Small intestine (tissue), 7 donors: ENCODE data around the gene HECTD2. TPM values are rescaled to one million over a fixed set of nuclear protein-coding genes. Genes with fewer than 3 reads are reported as not detected.
"Not testable (repeated sequence)": the region's sequence is repeated elsewhere in the genome, so short reads cannot be mapped to it uniquely, and the experiment has no call there.

Source experiments
- DNase-seq, 2 donors: peaks; one replicate each; pipeline versions ENCODE4 v3.0.0 to v3.0.0-alpha.2; 2013
- FAIRE-seq: peaks from 2 replicates; lab custom pipeline; 2012; peaks lifted over from hg19 to GRCh38; lab: Jason Lieb, UNC
- H3K27ac ChIP-seq, 3 donors: one replicate each; pipeline ENCODE4 v1.5.1; 2013; ENCODE audit warnings: low read length in 2 of 3, mild to moderate bottlenecking in 2 of 3, control low read depth in 1 of 3, inconsistent platforms in 1 of 3, low read depth in 1 of 3, moderate library complexity in 1 of 3
- H3K27me3 ChIP-seq, 3 donors: one replicate each; pipeline ENCODE4 v1.6.1; 2013; ENCODE audit warnings: low read length in 3 of 3, inconsistent platforms in 1 of 3; ENCODE audit not compliant: control insufficient read depth in 3 of 3, insufficient read depth in 3 of 3
- H3K36me3 ChIP-seq, 3 donors: one replicate each; pipeline ENCODE4 v1.6.1; 2013; ENCODE audit warnings: low read length in 3 of 3, inconsistent platforms in 1 of 3, low read depth in 1 of 3, mild to moderate bottlenecking in 1 of 3, moderate library complexity in 1 of 3; ENCODE audit not compliant: control insufficient read depth in 3 of 3, insufficient read depth in 2 of 3
- H3K4me1 ChIP-seq, 3 donors: one replicate each; pipeline ENCODE4 v1.6.1; 2013; ENCODE audit warnings: low read length in 2 of 3, inconsistent platforms in 1 of 3, low read depth in 1 of 3, mild to moderate bottlenecking in 1 of 3, moderate library complexity in 1 of 3; ENCODE audit not compliant: control insufficient read depth in 3 of 3, insufficient read depth in 2 of 3
- H3K4me3 ChIP-seq, 3 donors: one replicate each; pipeline ENCODE4 v1.5.1; 2013; ENCODE audit warnings: low read length in 3 of 3, control low read depth in 1 of 3, inconsistent platforms in 1 of 3, low read depth in 1 of 3, mild to moderate bottlenecking in 1 of 3, moderate library complexity in 1 of 3
- H3K9me3 ChIP-seq, 2 donors: one replicate each; pipeline ENCODE4 v1.6.1; 2013; ENCODE audit warnings: low read depth in 1 of 2, low read length in 1 of 2; ENCODE audit not compliant: control insufficient read depth in 2 of 2, insufficient read depth in 1 of 2
- WGBS, 3 donors: extraction: QIAGEN DNeasy Blood & Tissue Kit; methylation state at CpG; one replicate each; pipeline ENCODE4 v1.1.7; 2013; 5-methylcytosine and 5-hydroxymethylcytosine counted together
- polyA plus RNA-seq, 4 donors: library from polyadenylated mRNA; stranded (reverse) in 3 of 4; unstranded in 1 of 4; fragments of 200-250 nt in 3 of 4; fragments of 120-200 nt in 1 of 4; gene quantifications; one replicate each; pipeline versions ENCODE4 v1.2.1 to v1.2.3, GENCODE V29; 2013
- donor health status: healthy with polysubstance abuse.
- donor health status: control.
- donor health status: control.
- donor health status: Bipolar disorder and iron deficiency.
- donor health status: healthy.

HECTD2 gene
- polyA plus RNA-seq, 4 donors, result 0.89 to 10.7 (median 2.3) TPM

GRCh38 chr10:91452063-91452462 lies 41.9 kb downstream of the HECTD2 start:
- H3K36me3 ChIP-seq, result no peaks in the 10 kb centered on the region
- no peak for DNase-seq
- H3K9me3 ChIP-seq, result peaks cover 0 to 17% of the 10 kb centered on the region in 2 donors
- no peak for FAIRE-seq
- no peak overlapping the region for H3K4me3 ChIP-seq
- H3K4me1 ChIP-seq, result no peaks in the 10 kb centered on the region
- H3K27ac ChIP-seq, result no peak overlapping the region
- H3K27me3 ChIP-seq, result no peaks in the 10 kb centered on the region

DNA sequence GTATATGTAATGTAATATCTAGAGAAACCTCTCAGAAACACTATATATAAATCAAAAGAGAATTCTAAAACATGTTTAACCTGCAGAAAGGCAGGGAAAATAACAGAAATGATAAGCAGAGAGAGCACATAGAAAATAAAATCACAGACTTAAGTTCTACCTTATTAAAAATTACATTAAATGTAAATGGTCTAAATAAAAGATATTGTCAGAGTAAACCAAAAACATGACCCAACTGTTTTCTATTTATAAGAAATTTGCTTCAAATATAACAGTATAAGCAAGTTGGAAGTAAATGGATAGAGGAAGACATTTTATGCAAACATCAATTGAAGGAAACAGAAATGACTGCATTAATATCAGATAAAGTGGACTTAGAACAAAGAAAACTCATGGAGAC lies 43.4 kb downstream of the HECTD2 start:
- Histone ChIP-seq H3K4me1 (no peaks in the 10 kb centered on the region), H3K27ac (no peak overlapping the region), H3K4me3 (no peak overlapping the region), H3K27me3 (no peaks in the 10 kb centered on the region), H3K9me3 (peaks cover 0 to 17% of the 10 kb centered on the region in 2 donors), H3K36me3 (no peaks in the 10 kb centered on the region)
- no peak for FAIRE-seq
- DNase-seq, result no peak

DNA sequence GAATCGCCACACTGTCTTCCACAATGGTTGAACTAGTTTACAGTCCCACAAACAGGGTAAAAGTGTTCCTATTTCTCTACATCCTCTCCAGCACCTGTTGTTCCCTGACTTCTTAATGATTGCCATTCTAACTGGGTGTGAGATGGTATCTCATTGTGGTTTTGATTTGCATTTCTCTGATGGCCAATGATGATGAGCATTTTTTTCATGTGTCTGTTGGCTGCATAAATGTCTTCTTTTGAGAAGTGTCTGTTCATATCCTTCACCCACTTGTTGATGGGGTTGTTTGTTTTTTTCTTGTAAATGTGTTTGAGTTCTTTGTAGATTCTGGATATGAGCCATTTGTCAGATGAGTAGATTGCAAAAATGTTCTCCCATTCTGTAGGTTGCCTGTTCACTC lies 45.0 kb downstream of the HECTD2 start:
- FAIRE-seq, H3K4me3 ChIP-seq: not testable (repeated sequence)
- 88 to 96% (median 92%) methylated on average over 1 of the region's 1 CpG for WGBS, 3 donors

GRCh38 chr10:91460681-91461080 lies 50.5 kb downstream of the HECTD2 start:
- Histone ChIP-seq H3K9me3 (peaks cover 0 to 5% of the 10 kb centered on the region in 2 donors), H3K4me1 (no peaks in the 10 kb centered on the region), H3K27ac (no peak overlapping the region), H3K36me3 (peaks cover 0 to 5% (median 2%) of the 10 kb centered on the region in 3 donors), H3K27me3 (no peaks in the 10 kb centered on the region), H3K4me3 (no peak overlapping the region)
- WGBS, 3 donors, result 87 to 90% (median 89%) methylated on average over 3 of the region's 3 CpGs
- DNase-seq (no peak), FAIRE-seq (peak; percentile 57)

More for the DNA sequence above, 45.0 kb downstream of the HECTD2 start:
- not testable (repeated sequence) for H3K4me1 ChIP-seq, DNase-seq, H3K27me3 ChIP-seq, H3K27ac ChIP-seq, H3K36me3 ChIP-seq
- H3K9me3 ChIP-seq, result peaks cover 0 to 17% of the 10 kb centered on the region in 2 donors

DNA sequence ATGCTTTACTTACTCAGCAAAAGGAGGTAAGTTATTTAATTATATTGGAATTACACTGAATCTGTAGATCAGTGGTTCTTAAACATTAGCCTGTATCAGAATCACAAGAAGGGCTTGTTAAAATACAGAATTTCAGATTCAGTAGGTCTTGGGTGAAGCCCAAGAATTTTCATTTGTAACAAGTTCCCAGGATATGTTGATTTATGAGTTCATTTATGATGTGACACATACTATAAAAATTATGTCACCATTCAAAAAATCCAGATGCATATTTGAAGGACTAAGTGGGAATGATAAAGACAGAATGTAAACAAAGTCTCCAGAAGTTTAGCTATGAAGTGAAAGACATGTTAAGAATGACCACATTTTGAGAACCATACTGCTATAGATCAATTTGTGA lies 52.3 kb downstream of the HECTD2 start:
- peaks cover 0 to 12% (median 2%) of the 10 kb centered on the region in 3 donors for H3K36me3 ChIP-seq
- peaks cover 0 to 10% of the 10 kb centered on the region in 2 donors for H3K9me3 ChIP-seq
- H3K27ac ChIP-seq, result no peak overlapping the region
- no peaks in the 10 kb centered on the region for H3K27me3 ChIP-seq
- FAIRE-seq (no peak), DNase-seq (no peak)
- no peak overlapping the region for H3K4me3 ChIP-seq
- H3K4me1 ChIP-seq, result no peaks in the 10 kb centered on the region

DNA sequence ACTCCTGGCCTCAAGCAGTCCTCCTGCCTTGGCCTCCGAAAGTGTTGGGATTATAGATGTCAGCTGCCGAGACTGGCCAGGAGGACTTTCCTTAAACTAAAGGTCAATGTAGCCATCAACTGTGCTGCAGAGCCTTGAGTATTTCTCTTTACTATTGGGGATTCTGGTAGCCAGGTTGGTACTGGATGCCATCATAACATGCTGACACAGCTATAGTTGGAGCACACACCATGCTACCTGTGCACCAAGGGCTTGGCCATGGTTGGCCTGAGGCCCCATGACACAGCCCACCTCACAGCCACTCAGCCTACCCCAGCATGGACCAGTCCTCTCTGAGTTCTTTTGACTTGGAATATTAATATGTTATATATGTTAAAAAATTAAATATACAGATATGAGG lies 54.4 kb downstream of the HECTD2 start:
- H3K36me3 ChIP-seq, result peaks cover 0 to 20% (median 2%) of the 10 kb centered on the region in 3 donors
- H3K27ac ChIP-seq, result no peak overlapping the region
- H3K27me3 ChIP-seq, result no peaks in the 10 kb centered on the region
- 94 to 98% (median 98%) methylated on average over 2 of the region's 2 CpGs for WGBS, 3 donors
- no peak for DNase-seq
- no peak overlapping the region for H3K4me3 ChIP-seq
- no peak for FAIRE-seq
- H3K4me1 ChIP-seq, result no peaks in the 10 kb centered on the region
- peaks cover 0 to 17% of the 10 kb centered on the region in 2 donors for H3K9me3 ChIP-seq

GRCh38 chr10:91465261-91465660 lies 55.1 kb downstream of the HECTD2 start:
- H3K4me1 ChIP-seq, result no peaks in the 10 kb centered on the region
- FAIRE-seq (no peak), DNase-seq (no peak)
- H3K4me3 ChIP-seq, result no peak overlapping the region
- peaks cover 0 to 17% of the 10 kb centered on the region in 2 donors for H3K9me3 ChIP-seq
- H3K27me3 ChIP-seq, result no peaks in the 10 kb centered on the region
- peaks cover 0 to 20% (median 2%) of the 10 kb centered on the region in 3 donors for H3K36me3 ChIP-seq
- H3K27ac ChIP-seq, result no peak overlapping the region
- WGBS, 3 donors, result 94 to 100% (median 95%) methylated on average over 1 of the region's 1 CpG

- no peak for FAIRE-seq
- no peak for DNase-seq
- H3K4me3 ChIP-seq, result no peak overlapping the region
- H3K4me1 ChIP-seq, result no peaks in the 10 kb centered on the region
- H3K36me3 ChIP-seq, result peaks cover 0 to 20% (median 2%) of the 10 kb centered on the region in 3 donors
- H3K27me3 ChIP-seq, result no peaks in the 10 kb centered on the region
- no peak overlapping the region for H3K27ac ChIP-seq
- WGBS, 3 donors, result 92 to 97% (median 96%) methylated on average over 4 of the region's 4 CpGs
- peaks cover 0 to 17% of the 10 kb centered on the region in 2 donors for H3K9me3 ChIP-seq
These were observed 57.0 kb downstream of the HECTD2 start for GRCh38 chr10:91467114-91467513.

GRCh38 chr10:91471602-91472001 lies 61.5 kb downstream of the HECTD2 start:
- Histone ChIP-seq H3K4me3 (no peak overlapping the region), H3K4me1 (no peaks in the 10 kb centered on the region), H3K36me3 (peaks cover 0 to 14% (median 0%) of the 10 kb centered on the region in 3 donors), H3K9me3 (peaks cover 0 to 12% of the 10 kb centered on the region in 2 donors), H3K27ac (no peak overlapping the region), H3K27me3 (no peaks in the 10 kb centered on the region)
- WGBS, 3 donors, result 94 to 97% (median 96%) methylated on average over 1 of the region's 1 CpG
- DNase-seq (no peak), FAIRE-seq (no peak)
